Stimulated activated CD8-positive, alpha-beta memory T cell treated with anti-CD3 and anti-CD28 coated beads, Interleukin-7, amount 100 ng/mL, for 24 hours (primary cell): ENCODE data around the gene KRT86.
"Not testable (repeated sequence)": the region's sequence is repeated elsewhere in the genome, so short reads cannot be mapped to it uniquely, and the experiment has no call there.

Experiments used
- DNase-seq: peaks from one replicate; pipeline ENCODE4 v3.0.0-alpha.2; 2020; ENCODE audit warnings: low read depth

The KRT86 gene

GRCh38 chr12:52336641-52337040 is 62.2 kb downstream of the KRT86 start:
- no peak for DNase-seq

- DNase-seq: no peak
Measured at GRCh38 chr12:52337054-52337453, 62.6 kb downstream of the KRT86 start.

DNA sequence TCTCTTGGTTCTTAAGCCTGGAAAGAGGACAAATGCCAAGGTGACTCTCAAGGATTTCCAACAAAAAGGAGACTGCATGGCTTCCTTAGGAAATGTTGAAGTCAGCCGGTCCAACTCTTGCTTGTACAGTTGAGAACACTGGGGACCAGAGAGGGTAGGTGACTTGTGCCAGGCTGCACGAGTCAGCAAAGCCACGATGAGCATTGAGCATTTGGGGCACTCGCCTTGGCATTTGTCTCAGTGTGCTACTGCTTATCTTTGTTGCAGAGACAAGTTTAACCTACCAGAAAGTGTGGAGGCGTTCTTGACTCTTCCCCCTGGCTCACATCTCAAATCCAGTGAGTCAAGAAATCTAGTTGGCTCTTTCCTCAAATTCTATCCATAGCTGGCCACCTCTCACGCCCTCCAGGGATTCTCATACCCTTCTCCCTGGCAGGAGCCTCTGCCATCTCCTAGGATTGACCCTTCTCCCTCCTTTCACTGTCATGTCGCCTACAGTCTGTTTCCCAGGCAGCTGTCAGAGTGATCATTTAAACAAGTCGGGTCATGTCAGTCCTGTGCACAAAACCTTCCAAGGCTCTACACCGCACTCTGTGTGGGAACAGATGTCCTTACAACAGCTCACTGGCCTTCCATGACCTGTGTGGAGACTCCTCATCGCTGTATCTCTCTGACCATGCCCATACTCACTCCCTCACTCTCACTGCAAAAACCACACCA is 64.0 kb downstream of the KRT86 start:
- no peak for DNase-seq

DNA sequence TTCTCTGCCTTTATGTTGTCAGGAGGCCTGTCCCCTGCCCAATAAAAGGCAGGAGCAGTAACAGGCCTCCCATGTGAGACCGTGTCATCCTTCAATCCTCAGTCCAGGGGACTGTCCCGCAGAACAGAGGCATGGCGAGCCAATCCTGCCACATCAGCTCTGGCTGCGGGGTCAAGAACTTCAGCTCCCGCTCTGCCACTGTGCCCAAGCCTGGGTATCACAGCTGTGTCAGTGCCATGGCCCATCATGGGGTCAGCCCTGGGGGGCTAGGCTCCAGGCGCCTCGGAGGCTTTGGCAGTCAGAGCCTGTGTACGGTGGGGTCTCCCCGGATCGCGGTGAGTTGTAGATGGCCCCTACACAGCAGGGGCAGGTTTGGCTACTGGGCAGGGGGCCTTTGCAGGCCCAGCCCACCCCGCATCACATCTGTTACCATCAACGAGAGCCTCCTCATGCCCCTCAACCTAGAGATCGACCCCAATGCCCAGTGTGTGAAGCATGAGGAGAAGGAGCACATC is 66.7 kb downstream of the KRT86 start:
- DNase-seq: no peak

GRCh38 chr12:52342781-52343490 is 68.5 kb downstream of the KRT86 start:
- no peak for DNase-seq

DNA sequence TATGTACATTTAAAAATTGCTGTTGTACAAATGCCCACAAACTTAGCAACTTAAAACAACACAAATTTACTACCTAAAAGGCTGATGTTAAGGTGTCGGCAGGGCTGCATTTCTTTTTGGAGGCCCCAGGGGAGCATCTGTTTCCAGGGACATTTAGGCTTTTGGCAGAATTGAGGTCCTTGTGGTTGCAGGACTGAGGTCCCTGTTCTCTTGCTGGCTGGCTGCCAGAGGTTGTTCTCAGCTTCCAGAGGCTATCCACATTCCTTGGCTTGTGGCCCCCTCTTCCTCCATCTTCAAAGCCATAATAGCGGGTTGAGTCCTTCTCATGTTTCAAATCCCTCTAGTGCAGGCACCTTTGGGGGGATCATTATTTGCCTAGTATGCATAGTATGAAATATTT is 69.1 kb downstream of the KRT86 start:
- DNase-seq: no peak

GRCh38 chr12:52344111-52344510 is 69.7 kb downstream of the KRT86 start:
- no peak for DNase-seq

- not testable (repeated sequence) for DNase-seq
Measured at GRCh38 chr12:52345041-52345440, 70.6 kb downstream of the KRT86 start.

DNA sequence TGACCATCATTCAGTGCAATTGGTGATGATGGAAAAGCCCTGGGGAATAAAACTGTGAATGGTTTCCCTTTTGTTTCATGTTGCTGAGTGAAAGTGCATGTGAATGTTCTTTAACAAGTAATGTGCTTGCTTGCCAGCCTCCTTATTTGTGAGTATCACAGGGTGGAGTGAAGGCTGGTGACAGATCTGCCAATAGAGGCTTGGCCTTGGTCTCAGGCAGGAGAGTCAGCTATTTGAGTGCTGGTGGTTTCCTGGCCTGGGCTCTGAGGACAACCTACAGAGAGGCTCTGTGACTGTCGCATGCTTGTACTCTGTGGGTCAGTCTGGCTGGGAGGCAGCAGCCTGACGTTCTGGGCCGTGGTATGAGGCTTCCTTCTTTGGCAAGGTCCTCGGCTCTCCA is 72.1 kb downstream of the KRT86 start:
- DNase-seq: no peak

DNA sequence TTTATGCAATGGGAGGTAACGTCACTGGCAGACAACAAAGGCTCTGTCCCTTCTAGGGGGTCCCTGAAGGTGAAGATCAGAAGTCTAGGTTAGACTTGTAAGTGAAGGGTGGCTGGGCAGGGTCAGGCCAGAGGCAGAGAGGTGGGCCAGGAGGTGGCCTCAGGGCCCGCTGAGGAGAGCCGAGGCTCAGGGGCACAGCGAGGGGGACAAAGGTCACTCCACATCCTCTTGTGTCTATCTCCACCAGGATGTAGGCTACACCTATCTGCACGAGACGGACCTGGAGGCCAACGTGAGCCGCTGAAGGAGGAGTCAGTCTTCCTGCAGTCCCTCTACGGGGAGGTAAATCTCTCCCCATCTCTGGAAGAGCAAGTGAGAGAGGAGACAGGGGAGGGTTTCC is 72.6 kb downstream of the KRT86 start:
- no peak for DNase-seq

- DNase-seq: no peak
Measured at GRCh38 chr12:52347551-52348510, 73.4 kb downstream of the KRT86 start.

GRCh38 chr12:52349196-52349595 is 74.8 kb downstream of the KRT86 start:
- DNase-seq: no peak

DNA sequence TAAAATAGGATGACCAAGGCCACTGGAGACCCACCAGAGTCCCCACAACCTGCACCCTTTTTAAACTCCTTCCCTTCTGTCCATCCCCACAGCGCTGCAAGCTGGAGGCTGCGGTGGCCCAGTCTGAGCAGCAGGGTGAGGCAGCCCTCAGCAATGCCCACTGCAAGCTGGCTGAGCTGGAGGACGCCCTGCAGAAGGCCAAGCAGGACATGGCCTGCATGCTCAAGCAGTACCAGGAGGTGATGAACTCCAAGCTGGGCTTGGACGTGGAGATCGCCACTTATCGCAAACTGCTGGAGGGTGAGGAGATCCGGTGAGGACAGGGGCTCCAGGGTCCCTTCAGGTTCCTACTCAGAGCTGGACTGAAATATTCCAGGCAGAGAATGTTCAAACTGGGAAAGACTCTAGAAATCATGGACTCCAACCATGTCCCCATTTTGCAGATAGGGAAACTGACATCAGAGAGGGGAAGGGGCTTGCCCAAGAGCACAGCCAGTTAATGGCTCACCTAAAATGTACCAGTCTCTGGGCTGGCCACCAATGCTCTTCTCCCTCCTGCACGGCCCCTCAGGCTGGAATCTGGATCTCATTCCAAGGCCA is 75.7 kb downstream of the KRT86 start:
- DNase-seq: no peak

DNA sequence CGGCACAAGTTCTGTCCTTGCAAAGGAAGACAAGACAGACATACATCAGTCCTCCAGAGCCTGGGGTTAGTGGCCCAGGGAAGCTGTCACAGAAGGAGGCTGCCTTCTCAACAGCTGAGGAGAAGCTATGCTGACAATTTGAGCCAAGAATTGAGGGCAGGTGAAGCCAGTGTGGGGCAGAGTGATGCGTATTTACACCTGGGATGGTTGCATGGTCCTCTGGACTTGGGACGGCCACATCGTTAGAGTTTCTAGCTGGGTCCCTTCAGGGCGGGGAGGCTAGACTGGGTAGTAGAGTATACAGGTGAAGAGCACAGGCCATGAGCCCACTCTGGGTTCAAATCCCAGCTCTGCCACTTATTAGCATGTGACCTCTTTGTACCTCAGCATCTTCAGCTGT is 76.3 kb downstream of the KRT86 start:
- no peak for DNase-seq

DNA sequence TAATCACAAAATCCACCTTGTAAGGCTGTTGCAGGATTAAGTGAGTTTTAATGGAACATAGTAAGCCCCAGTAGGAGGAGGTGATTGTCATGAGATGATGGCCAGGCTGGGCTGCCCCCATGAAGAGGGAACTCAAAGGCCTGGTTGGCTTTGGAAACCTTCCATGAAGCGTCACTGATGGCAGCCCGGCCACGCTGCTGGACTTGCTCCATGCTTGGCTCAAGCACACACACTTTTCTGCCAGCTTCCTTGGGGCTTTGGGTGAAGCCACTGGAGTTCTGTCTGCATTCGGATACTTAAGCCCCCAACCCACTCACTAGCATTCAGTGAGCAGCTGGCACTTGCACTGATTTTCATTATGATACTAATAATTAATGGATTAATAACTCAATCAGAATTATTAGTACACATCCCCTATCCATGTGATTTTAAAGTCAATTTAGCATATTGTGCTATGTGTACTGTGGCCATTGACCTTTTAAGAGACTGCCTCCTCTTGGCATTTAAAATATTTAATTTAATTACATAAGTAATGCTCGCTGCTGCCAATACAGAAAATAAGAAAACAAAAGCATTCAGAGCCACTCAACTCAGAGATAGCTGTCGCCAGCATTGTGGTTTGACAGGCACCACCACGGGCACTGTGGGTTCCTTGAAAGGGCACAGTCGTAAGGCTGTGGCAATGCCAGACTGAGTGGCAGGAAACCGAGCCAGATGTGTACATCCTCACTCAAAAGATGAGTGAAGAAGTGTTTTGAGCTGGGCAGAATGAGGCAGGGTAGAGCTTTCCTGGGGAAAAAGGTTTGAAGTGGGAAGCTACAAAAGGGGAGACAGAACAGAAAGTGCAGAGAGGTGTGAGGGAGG is 77.0 kb downstream of the KRT86 start:
- no peak for DNase-seq

GRCh38 chr12:52352951-52353350 is 78.5 kb downstream of the KRT86 start:
- DNase-seq: no peak

DNA sequence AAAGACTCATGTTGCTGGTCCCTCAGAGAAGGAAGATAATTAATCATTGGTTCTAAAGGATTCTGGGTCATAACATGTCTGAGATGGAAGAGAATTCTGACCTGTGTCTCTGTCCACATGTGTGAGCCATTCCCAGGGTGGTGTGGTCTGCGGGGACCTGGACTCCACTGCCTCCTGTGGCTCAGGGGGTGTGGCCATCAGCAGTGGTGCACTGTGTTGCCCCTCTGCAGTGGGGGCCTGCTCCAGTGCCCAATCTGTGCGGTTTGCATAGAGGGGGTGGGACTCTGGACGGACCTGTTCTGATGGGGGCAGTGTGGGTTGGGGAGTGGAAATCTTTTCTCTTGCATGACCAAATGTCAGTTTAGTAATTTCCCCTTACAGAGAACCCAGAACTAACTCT is 79.3 kb downstream of the KRT86 start:
- no peak for DNase-seq

DNA sequence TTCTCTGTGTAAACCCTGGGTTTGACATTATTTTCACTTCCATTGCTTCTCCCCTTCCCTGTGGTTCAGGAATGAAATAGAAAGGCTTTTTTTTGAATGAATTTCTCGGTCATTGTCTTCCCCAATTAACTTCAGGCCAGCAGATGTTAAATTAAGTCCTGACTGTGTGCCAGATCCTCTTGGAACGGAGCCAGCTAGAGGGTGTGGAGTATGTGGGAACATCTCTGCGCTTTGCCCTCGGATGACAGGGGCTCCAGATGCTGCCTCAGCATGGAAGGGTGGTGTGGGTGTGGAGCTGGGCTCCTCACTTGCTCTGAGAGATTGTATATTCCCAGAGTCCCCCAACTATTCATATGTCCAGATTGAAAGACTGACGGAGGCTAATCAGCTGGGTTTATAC is 79.8 kb downstream of the KRT86 start:
- DNase-seq: no peak

DNA sequence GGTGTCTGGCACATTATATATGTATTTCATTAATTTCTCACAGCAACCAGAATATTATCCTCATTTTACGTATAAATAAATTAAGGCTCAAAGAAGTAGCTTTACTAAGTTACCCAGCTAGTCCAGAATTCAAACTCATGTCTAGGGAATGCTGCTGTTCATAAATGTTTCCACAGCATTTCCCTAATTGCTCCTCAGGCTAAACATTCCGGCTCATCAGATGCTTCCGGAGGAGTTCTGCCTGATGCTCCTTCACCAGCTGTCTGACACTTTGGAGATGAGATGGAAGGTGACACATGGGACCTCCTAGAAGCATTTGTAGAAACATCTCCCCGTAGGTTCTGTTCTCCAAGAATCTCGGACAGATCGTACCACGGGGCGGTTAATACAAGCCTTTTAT is 80.7 kb downstream of the KRT86 start:
- DNase-seq: no peak

GRCh38 chr12:52356031-52356761 is 81.8 kb downstream of the KRT86 start:
- no peak for DNase-seq
